GM18505 (cell line): ENCODE results near the gene DNAH2.

Experiments used
- ATAC-seq: cut with Tn5 transposase; IDR thresholded peaks from one replicate; pipeline ENCODE4 v1.9.1; 2021; ENCODE audit not compliant: unreplicated experiment
- POLR2A ChIP-seq: IDR thresholded peaks from 4 replicates; pipeline ENCODE4 v1.6.1; 2011; ENCODE audit warnings: borderline replicate concordance; ENCODE audit not compliant: insufficient read depth, insufficient read length; ENCODE audit errors: extremely low read depth

The DNAH2 gene

DNA sequence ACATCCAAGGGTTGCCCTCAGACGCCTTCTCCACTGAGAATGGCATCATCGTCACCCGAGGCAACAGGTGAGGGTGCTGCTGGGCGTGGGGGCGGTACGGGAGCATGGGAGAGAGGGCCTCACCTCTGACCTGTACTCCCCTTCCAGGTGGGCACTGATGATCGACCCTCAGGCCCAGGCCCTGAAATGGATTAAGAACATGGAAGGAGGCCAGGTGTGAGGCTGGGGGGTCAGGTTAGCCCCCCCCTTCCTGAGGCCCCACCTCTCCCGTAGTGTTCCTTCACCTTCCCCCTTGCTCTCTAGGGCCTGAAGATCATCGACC is 100.1 kb downstream of the DNAH2 start:
- ATAC-seq: no peak
- TF ChIP-seq POLR2A: no peak

DNA sequence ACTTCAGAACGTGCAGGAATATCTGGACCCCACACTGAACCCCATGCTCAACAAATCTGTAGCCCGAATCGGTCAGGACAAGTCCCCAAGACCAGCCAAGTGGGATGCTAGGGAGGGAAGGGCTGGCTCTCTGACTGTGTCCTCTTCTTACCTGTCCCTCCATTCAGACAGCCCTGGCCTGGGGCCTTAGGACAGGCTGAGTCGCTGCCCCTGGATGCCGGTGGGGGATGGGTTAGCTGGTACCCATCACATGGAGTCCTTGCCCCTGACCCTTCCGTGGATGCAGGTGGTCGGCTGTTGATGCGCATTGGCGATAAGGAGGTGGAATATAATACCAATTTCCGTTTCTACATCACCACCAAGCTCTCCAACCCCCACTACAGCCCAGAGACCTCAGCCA is 100.5 kb downstream of the DNAH2 start:
- no peak for ATAC-seq

DNA sequence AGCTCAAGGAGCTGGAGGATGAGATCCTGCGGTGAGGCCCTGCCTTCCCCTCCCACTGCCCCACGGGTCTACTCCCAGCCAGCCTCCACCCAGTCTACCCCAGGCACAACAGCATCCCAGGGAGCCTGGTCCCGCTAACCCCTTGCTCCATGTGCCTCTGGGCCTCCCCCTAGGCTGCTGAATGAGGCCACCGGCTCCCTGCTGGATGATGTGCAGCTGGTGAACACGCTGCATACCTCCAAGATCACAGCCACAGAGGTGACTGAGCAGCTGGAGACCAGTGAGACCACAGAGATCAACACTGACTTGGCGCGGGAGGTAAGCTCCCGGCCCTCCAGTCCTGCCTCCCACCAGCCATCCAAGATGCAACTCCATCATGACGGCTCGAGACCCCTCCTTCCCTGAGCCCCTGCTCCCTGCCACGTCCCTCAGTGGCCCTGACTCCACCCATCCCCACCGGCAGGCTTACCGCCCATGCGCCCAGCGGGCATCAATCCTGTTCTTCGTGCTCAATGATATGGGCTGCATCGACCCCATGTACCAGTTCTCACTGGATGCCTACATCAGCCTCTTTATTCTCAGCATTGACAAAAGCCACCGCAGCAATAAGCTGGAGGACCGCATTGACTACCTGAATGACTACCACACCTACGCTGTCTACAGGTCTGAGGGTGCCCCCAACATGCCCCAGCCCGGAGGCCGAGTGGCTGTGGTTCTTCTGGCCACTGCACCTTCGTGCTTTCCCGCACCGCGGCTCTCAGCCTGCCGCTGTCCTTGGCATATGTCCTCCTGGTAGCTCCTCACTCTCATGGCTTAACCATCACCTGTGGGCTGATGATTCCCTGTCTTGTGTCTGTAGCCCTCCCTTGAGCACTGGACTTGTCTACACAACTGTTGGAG is 101.5 kb downstream of the DNAH2 start:
- no peak for ATAC-seq
- TF ChIP-seq POLR2A: no peak

More for the DNA sequence above, 100.5 kb downstream of the DNAH2 start:
- no peak for TF ChIP-seq POLR2A

DNA sequence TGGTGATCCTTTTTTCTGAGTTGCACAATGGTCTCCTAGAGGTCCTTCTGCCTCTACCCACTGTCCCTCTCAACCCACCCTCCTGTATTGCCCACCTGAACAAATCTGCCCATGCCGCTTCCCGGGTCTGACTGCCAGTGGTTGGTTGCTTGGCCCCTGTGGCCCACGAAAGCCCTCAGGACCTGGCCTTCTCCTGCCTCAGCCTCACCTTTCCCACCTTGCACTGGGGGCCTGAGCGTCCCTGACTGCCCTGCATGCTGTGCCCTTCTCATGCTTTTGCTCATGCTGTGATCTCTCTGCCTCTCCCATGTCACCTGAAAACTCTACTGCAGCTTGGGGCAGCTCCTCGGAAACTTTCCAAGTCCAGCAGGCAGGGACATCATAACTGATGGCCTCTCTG is 102.7 kb downstream of the DNAH2 start:
- no peak for TF ChIP-seq POLR2A
- ATAC-seq: no peak

DNA sequence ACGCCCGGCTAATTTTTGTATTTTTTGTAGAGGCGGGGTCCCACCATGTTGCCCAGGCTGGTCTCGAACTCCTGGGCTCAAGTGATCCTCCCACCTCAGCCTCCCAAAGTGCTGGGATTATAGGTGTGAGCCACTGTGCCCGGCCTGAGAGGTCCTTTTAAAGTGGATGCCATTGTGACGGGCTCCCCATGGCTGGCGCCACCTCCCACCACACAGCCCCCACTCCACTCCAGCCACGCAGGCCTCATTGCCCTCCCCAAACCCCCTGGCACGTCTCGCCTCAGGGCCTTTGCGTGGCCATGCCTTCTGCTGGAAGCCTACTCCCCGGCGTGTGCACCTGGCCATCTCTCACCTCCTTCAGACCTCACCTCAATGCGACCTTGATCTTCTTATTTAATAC is 104.6 kb downstream of the DNAH2 start:
- TF ChIP-seq POLR2A: no peak
- no peak for ATAC-seq

DNA sequence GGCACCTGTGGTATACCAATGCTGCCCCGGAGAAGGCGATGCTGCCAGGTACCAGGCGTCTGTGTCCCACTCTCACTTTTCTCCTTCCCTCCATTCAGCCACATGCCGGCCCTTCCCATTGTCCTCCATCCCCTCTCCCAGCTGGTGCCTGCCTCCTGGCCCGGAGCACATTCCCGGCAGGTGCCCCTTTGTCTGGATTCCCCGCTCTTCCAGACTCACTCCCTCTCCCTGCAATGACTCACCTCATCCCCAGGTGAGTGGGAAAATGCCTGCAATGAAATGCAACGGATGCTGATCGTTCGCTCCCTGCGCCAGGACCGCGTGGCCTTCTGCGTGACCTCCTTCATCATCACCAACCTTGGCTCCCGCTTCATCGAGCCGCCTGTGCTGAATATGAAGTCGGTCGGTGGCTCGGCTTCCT is 106.0 kb downstream of the DNAH2 start:
- TF ChIP-seq POLR2A: no peak
- no peak for ATAC-seq

DNA sequence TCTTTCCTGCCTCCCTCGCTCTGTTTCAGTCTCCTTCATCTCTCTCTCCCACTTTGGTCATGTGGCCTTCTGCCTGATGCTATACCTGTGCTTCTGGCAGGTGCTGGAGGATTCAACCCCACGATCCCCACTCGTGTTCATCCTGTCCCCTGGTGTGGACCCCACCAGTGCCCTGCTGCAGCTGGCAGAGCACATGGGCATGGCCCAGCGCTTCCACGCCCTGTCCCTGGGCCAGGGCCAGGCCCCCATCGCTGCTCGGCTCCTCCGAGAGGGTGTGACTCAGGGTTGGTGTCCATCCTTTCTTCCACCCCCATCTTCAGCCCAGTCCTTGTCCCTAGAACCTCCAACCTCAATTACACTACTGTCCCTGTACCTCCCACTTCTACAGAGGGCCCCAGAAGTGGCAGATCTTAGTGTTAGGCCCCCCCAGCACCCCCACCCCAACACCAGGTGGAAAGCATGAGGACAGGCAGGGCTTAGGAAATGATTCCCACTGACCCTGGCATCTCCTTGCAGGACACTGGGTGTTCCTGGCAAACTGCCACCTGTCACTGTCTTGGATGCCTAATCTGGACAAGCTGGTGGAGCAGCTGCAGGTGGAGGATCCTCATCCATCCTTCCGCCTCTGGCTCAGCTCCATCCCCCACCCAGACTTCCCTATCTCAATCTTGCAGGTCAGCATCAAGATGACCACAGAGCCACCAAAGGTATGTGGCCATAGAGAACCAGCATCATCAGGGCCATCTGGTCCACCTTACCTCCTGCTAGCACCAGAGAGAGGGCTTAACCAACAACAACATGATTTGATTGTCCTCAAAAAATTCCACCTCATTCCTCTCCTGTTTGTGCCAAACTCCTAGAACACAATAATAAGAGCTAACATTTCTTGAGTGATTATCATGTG is 106.7 kb downstream of the DNAH2 start:
- ATAC-seq: no peak
- TF ChIP-seq POLR2A: no peak

DNA sequence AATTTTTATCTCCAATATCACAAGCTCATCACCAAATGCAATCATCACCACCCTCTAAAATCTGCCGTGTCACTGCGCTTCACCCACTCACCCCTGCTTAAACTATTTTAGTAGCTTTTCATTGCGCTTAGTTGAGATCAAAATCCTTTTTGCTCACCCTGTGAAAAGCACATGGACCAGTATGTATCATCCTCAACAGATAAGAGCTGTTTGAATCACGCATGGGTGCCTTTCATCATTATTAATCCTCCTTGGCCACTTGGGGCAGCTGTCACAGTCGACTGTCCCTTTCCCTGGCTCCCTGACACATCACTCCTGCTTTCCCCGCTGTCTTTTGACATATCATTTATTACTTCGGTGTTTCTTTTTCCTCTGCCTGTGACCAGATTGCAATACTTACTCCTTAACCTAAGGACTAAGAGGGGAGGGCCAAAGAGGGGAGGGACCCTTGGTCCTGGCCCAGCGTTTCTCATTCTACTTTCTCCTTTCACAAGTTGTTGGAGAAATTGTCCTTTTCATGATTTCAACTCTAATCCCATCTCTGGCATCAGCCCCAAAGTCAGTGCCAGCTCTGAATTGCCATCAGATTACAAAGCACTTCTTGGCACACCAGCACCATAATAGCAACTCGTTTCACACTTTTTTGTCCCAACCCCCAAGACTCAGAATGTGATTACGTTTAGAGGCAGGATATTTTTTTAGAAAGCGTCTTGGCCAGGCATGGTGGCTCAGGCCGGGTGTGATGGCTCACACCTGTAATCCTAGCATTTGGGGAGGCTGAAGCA is 107.9 kb downstream of the DNAH2 start:
- no peak for ATAC-seq
- TF ChIP-seq POLR2A: no peak

DNA sequence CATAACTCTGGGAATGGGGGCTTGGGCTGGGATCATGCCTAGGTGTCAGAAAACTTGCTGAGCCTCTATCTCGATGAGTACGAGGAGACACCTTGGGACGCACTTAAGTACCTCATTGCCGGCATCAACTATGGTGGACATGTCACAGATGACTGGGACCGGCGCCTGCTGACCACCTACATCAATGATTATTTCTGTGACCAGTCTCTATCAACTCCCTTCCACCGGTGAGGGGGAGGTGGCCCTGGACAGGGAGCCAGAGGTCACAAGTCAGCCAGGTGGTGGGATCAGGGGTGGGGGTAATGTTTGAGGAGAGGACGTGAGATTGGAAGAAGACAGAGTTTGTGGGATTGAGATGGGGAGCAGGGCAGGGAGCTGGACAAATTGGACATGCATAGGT is 113.1 kb downstream of the DNAH2 start:
- TF ChIP-seq POLR2A: no peak
- no peak for ATAC-seq

DNA sequence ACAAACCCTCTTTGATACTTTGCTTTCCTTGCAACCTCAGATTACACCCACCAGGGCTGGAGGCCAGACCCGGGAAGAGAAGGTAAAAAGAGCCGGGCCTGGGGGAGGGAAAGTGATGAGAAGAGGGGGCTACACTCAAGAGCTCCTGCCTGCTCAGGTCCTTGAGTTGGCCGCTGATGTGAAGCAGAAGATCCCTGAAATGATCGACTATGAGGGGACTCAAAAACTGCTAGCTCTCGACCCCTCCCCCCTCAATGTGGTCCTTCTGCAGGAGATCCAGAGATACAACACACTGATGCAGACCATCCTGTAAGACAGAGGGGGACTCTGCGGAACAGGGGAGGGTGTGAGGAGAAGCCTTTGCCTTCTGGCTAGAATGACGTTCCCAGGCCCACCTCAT is 113.7 kb downstream of the DNAH2 start:
- ATAC-seq: no peak
- no peak for TF ChIP-seq POLR2A

DNA sequence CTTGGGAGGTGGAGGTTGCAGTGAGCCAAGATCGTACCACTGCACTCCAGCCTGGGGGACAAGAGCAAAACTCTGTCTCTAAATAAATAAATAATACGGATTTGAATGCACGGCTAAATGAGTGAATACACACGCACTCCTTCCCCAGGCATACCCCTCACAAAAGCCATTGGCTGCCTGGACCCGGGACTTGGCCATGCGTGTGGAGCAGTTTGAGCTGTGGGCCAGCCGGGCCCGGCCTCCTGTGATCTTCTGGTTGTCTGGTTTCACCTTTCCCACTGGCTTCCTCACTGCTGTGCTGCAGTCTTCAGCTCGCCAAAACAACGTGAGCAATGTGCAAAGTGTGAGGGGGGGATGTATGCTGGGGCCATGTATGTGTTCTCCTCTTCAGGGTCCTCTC is 114.9 kb downstream of the DNAH2 start:
- no peak for TF ChIP-seq POLR2A
- ATAC-seq: no peak

DNA sequence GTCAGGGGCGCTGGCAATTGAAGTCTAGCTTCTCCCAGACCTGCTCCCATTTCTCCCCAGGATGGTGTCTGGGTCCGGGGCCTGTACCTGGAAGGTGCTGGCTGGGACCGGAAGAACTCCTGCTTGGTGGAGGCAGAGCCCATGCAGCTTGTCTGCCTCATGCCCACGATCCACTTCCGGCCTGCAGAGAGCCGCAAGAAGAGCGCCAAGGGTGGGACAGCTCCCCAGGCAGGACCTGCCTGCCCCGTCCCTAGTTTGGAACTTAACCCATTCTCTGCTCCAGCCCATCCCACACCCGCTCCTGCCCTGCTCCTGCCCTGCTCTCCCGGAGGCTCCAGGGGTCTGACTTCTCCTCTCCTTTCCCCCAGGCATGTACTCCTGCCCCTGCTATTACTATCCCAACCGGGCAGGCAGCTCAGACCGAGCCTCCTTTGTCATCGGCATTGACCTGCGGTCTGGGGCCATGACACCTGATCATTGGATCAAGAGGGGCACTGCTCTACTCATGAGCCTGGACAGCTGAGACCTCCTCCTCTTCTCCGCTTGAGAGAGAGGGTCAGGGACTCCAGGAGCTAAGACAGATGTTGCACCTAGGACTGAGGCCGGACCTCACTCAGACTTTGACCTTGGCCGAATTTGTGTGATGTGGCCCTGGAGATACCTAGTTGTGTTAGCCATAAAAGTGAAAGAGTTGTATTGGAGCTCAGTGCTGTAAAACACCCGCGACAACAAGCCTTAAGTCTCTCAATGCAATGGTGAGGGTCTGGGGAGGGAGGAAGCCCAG is 115.7 kb downstream of the DNAH2 start:
- no peak for ATAC-seq
- no peak for TF ChIP-seq POLR2A

DNA sequence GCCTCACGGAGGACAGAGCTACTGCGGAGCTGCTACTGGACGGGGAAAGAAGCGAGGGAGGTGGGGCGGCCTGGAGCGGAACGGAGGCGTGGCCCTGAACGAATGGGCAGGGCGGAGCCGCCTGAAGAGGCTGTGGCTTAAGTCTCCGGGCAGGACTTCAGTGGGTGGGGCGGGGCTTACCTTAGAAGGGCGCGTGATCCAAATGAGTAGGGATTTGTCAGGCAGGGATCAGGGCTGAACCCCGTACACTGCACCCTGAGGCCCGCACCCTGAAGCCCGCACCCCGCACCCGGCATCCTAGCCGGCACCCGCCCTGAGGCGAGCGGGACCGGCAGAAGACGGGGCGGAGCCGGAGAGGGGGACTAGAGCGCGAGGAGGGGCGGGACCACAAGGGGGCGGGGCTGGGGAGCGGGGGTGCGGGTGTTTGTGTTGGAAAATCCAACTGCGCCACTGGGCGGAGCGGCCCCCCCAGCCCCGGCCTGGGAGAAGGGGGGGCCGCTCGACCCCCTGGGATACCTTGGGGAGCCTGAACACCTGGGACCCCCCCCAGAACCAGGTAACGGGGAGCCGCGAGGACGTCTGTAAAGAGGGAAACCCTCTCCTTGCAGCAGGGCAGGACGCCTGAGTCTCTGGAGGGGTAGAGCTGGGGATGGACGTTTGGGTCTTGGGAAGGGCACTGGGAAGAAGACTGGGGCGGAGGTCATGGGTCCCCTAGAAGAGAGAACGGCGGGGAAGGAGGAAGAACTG is 116.4 kb downstream of the DNAH2 start, which contains the start of gene KDM6B:
Gene KDM6B, plus strand, starts transcription at position 423 of the 747 bp plus-strand sequence. CDS start 11,338 bp downstream, outside the sequence.
- ATAC-seq: peak; percentile 35
- no peak for TF ChIP-seq POLR2A
